Nephron (organoid): ENCODE results near the gene HMX2.

Experiments
- H3K27ac Mint-ChIP-seq, 3 experiments: 2 replicates each; pipeline ENCODE4 v1.8.0; 2020; ENCODE audit warnings: mixed read lengths in 3 of 3, mild to moderate bottlenecking in 2 of 3, moderate library complexity in 1 of 3
- H3K27me3 Mint-ChIP-seq: 2 replicates; pipeline ENCODE4 v1.8.0; 2021; ENCODE audit warnings: low read depth, mild to moderate bottlenecking, moderate library complexity, mixed read lengths
- H3K36me3 Mint-ChIP-seq: 2 replicates; pipeline ENCODE4 v1.8.0; 2020; ENCODE audit warnings: low read depth, mixed read lengths
- H3K4me1 Mint-ChIP-seq: 2 replicates; pipeline ENCODE4 v1.8.0; 2020; ENCODE audit warnings: mixed read lengths
- H3K4me3 Mint-ChIP-seq, 3 experiments: 2 replicates each; pipeline ENCODE4 v1.8.0; 2020; ENCODE audit warnings: mild to moderate bottlenecking in 3 of 3, mixed read lengths in 3 of 3, moderate library complexity in 2 of 3
- H3K9me3 Mint-ChIP-seq: 2 replicates; pipeline ENCODE4 v1.8.0; 2020; ENCODE audit warnings: mixed read lengths
- CTCF ChIP-seq, 3 experiments: fragments of 200-600 bp; sonication (generic); IDR thresholded peaks; one replicate each; pipeline ENCODE4 v1.5.0; 2021; ENCODE audit warnings: antibody characterized with exemption in 3 of 3; ENCODE audit not compliant: unreplicated experiment in 3 of 3

The HMX2 gene

GRCh38 chr10:123158682-123159081, 10.7 kb downstream of the HMX2 start:
- no peak for TF ChIP-seq CTCF (IDR thresholded peaks at IDR 0.05; ENCODE audit: unreplicated experiment in 3 of 3)
- Mint-ChIP-seq H3K4me3 (peak overlapping the region in 2 of 3 experiments; percentile 5 to 9), H3K27me3 (peaks cover 6% of the 10 kb centered on the region), H3K4me1 (peaks cover 17% of the 10 kb centered on the region), H3K27ac (no peak overlapping the region), H3K36me3 (peaks cover 64% of the 10 kb centered on the region), H3K9me3 (no peaks in the 10 kb centered on the region)

DNA sequence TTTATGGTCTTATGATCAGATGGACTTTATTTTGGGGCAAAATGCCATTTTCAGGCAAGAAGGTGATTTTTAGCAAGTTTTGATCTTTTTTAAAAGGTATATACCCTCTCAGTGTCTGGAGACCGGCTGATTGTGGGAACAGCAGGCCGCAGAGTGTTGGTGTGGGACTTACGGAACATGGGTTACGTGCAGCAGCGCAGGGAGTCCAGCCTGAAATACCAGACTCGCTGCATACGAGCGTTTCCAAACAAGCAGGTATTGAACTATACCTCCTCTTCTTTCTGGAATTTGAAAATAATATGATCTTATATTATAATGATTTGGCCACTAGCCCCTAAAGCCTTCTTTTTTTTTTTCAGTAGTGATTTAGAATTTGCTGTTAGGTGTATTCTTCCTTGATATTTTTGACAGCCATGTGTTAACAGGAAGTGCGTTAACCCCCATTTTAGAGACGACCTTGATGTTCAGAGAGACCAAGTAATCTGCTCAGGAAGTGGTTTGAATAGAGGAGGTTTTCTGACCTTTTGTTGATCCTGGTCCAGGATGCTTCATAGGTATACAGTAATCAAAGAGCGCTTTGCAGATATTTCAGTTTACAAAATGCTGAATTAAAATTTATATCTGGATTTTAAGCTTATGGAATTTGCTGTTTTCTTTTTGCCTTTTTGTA, 12.5 kb downstream of the HMX2 start:
- Mint-ChIP-seq H3K4me3 (no peak overlapping the region), H3K4me1 (peaks cover 13% of the 10 kb centered on the region), H3K27ac (no peak overlapping the region), H3K9me3 (no peaks in the 10 kb centered on the region), H3K27me3 (no peaks in the 10 kb centered on the region), H3K36me3 (peaks cover 70% of the 10 kb centered on the region)
- TF ChIP-seq CTCF (IDR thresholded peaks at IDR 0.05; ENCODE audit: unreplicated experiment in 3 of 3) = no peak

GRCh38 chr10:123164319-123164718, 16.4 kb downstream of the HMX2 start:
- Mint-ChIP-seq H3K4me1 (no peaks in the 10 kb centered on the region), H3K9me3 (no peaks in the 10 kb centered on the region), H3K4me3 (no peak overlapping the region), H3K27me3 (no peaks in the 10 kb centered on the region), H3K36me3 (peaks cover 69% of the 10 kb centered on the region), H3K27ac (no peak overlapping the region)
- no peak for TF ChIP-seq CTCF (IDR thresholded peaks at IDR 0.05; ENCODE audit: unreplicated experiment in 3 of 3)

DNA sequence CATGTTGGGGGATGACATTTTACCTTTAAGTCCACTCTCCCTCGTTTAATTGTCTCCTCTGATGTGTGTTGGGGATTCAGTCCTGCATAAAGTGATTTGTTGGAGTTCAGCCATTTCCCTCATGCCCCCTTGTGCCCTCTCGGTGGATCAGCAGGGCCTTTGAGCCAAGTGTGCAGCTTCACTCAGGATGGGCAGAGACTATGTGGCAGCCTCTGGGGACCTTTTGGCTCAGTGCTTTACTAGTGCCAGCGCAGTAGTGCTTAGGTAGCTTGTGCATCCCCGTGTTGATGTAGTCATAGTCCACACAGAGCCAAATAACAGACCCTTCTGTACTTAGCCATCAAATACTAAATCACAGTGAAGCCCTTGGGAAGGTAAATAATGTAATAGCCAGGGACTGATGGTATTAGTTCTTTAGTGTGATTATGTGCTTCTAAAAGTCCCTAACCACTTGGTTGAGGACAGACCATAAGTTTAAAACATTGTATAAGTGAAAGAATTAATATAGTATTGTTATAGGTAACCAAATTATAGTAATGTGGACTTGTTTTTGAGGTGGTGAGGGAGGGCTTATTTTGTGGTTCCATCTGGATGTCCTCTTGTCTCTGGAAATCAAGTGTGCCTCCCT, 17.6 kb downstream of the HMX2 start:
- H3K9me3 Mint-ChIP-seq = no peaks in the 10 kb centered on the region
- H3K4me1 Mint-ChIP-seq = no peaks in the 10 kb centered on the region
- H3K36me3 Mint-ChIP-seq = peaks cover 62% of the 10 kb centered on the region
- no peak overlapping the region for H3K27ac Mint-ChIP-seq
- H3K4me3 Mint-ChIP-seq = no peak overlapping the region
- no peaks in the 10 kb centered on the region for H3K27me3 Mint-ChIP-seq
- TF ChIP-seq CTCF (IDR thresholded peaks at IDR 0.05; ENCODE audit: unreplicated experiment in 3 of 3) = no peak

DNA sequence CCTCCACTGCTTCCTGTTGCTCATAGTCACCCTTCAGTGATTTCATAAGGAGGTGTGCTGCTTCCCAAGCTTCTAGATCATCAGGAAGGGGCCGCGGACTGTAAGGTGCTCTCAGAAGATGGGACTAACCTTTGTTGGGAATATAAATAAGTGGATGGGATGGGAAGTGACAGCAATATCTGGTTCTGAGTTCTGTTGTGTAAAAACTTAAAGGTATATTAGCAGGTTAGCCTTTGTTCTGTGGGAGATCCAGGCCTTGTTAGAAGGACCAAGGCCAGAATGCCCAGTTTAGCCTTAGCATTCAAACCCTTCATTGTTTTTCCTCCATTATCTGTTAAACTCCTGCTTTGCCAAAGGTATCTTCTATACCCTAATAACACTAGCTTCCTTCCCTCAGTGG, 18.7 kb downstream of the HMX2 start:
- Mint-ChIP-seq H3K27me3 (no peaks in the 10 kb centered on the region), H3K9me3 (no peaks in the 10 kb centered on the region), H3K4me1 (no peaks in the 10 kb centered on the region)

More for the DNA sequence above, 18.7 kb downstream of the HMX2 start:
- no peak for TF ChIP-seq CTCF (IDR thresholded peaks at IDR 0.05; ENCODE audit: unreplicated experiment in 3 of 3)
- H3K27ac Mint-ChIP-seq = no peak overlapping the region
- no peak overlapping the region for H3K4me3 Mint-ChIP-seq
- peaks cover 55% of the 10 kb centered on the region for H3K36me3 Mint-ChIP-seq
